Loucy (cell line): ENCODE data around the gene TAF11L5.
"Not testable (repeated sequence)": the region's sequence is repeated elsewhere in the genome, so short reads cannot be mapped to it uniquely, and the experiment has no call there.

Experiments
- H2AFZ ChIP-seq: fragments of 200-600 bp; sonication (generic); 2 replicates; pipeline ENCODE4 v1.6.0; 2016; ENCODE audit warnings: antibody characterized with exemption, mild to moderate bottlenecking, low read length, moderate library complexity
- H3F3A ChIP-seq: fragments of 200-600 bp; 2 replicates; pipeline ENCODE4 v1.6.0; 2016; ENCODE audit warnings: antibody characterized with exemption, low read depth, mild to moderate bottlenecking
- H3K27me3 ChIP-seq: fragments of 200-600 bp; sonication (generic); 2 replicates; pipeline ENCODE4 v1.6.1; 2014; ENCODE audit warnings: low read length, mild to moderate bottlenecking; ENCODE audit not compliant: insufficient read depth, poor library complexity, severe bottlenecking
- H3K36me3 ChIP-seq: fragments of 200-600 bp; sonication (generic); 2 replicates; pipeline ENCODE4 v1.6.1; 2016; ENCODE audit warnings: low read length; ENCODE audit not compliant: insufficient read depth
- H3K4me1 ChIP-seq: fragments of 200-600 bp; sonication (generic); 2 replicates; pipeline ENCODE4 v1.5.1; 2014; ENCODE audit warnings: low read length, mild to moderate bottlenecking; ENCODE audit not compliant: insufficient read depth, poor library complexity, severe bottlenecking
- H3K4me2 ChIP-seq: fragments of 200-600 bp; sonication (generic); 2 replicates; pipeline ENCODE4 v1.6.0; 2014; ENCODE audit warnings: antibody characterized with exemption, low read length, low read depth, mild to moderate bottlenecking; ENCODE audit not compliant: poor library complexity, severe bottlenecking
- H3K4me3 ChIP-seq: fragments of 200-600 bp; sonication (generic); 2 replicates; pipeline ENCODE4 v1.5.1; 2014; ENCODE audit warnings: low read length, mild to moderate bottlenecking, mixed read lengths; ENCODE audit not compliant: poor library complexity, severe bottlenecking
- H3K79me2 ChIP-seq: fragments of 200-600 bp; sonication (generic); 2 replicates; pipeline ENCODE4 v1.6.1; 2014; ENCODE audit warnings: low read length; ENCODE audit not compliant: insufficient read depth
- H3K9ac ChIP-seq: fragments of 200-600 bp; sonication (generic); 2 replicates; pipeline ENCODE4 v1.6.0; 2014; ENCODE audit warnings: mild to moderate bottlenecking, low read depth, low read length, moderate library complexity; ENCODE audit not compliant: poor library complexity, severe bottlenecking
- H3K9me2 ChIP-seq: fragments of 200-600 bp; sonication (generic); replicated peaks from 2 replicates; pipeline ENCODE4 v1.6.1; 2016; ENCODE audit warnings: low read depth, low read length, mixed read lengths
- H3K9me3 ChIP-seq: fragments of 200-600 bp; sonication (generic); 2 replicates; pipeline ENCODE4 v1.6.1; 2014; ENCODE audit warnings: mild to moderate bottlenecking, antibody characterized with exemption, low read length, low read depth; ENCODE audit not compliant: insufficient read depth
- H4K20me1 ChIP-seq: fragments of 200-600 bp; sonication (generic); 2 replicates; pipeline ENCODE4 v1.6.0; 2014; ENCODE audit warnings: antibody characterized with exemption, low read length, mild to moderate bottlenecking; ENCODE audit not compliant: insufficient read depth, poor library complexity, severe bottlenecking
- CTCF ChIP-seq: fragments of 200-600 bp; sonication (generic); conservative IDR thresholded peaks from 2 replicates; pipeline ENCODE4 v1.5.1; 2014; ENCODE audit warnings: mild to moderate bottlenecking, antibody characterized with exemption, low read length
- EZH2phosphoT487 ChIP-seq: fragments of 200-600 bp; IDR thresholded peaks from 2 replicates; pipeline ENCODE4 v1.6.1; 2018; ENCODE audit warnings: antibody characterized with exemption, mild to moderate bottlenecking, moderate library complexity, borderline replicate concordance

TAF11L5 gene

DNA sequence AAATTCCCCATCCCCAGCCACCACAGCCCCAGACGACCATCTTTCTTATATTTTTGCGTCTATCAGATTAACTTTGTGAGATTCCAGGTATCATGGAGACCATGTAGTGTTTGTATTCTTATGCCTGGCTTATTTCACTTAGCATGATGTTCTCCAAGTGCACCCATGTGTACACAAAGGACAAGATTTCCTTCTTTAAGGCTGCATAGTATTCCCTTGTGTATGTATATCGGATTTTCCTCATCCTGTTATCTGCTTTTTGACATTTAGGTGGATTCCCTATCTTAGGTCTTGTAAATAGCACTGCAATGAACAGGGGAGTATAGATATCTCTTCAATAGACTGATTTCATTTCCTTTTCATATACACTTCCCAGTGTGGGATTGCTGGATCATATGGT lies 32.3 kb upstream of the TAF11L5 start:
- no peaks in the 10 kb centered on the region for H3K4me1 ChIP-seq
- no peaks in the 10 kb centered on the region for H3F3A ChIP-seq
- no peak overlapping the region for H3K4me2 ChIP-seq
- no peak overlapping the region for H3K4me3 ChIP-seq
- no peaks in the 10 kb centered on the region for H3K36me3 ChIP-seq
- H2AFZ ChIP-seq = no peak overlapping the region
- H4K20me1 ChIP-seq = no peaks in the 10 kb centered on the region
- no peak overlapping the region for H3K9ac ChIP-seq
- H3K9me2 ChIP-seq = no peaks in the 10 kb centered on the region
- no peaks in the 10 kb centered on the region for H3K27me3 ChIP-seq
- no peaks in the 10 kb centered on the region for H3K79me2 ChIP-seq
- no peak for TF ChIP-seq CTCF
- TF ChIP-seq EZH2phosphoT487 = no peak
- H3K9me3 ChIP-seq = peaks cover 3% of the 10 kb centered on the region; the same call in 1 of the 2 replicates

DNA sequence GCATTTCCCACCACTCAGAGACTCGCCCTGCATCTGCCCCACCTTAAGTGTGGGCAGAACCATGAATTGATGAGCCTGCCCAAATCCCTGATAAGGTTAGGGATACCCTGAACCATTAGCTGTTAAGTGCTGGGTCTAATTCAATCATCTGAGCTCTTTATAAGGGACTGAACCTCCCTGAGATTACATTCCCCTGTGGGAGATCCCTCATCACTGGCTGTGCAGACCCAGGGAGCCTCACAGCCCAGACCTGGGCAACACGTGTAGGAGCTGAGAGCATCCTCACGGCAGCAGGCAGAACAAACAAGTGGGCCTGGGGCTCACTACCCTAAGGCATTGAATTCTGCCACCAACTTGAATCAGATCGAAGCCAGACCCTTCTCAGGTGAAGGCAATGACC lies 27.6 kb upstream of the TAF11L5 start:
- Histone ChIP-seq H3K4me3 (no peak overlapping the region), H3K4me1 (no peaks in the 10 kb centered on the region), H2AFZ (no peak overlapping the region), H3K4me2 (no peak overlapping the region), H4K20me1 (no peaks in the 10 kb centered on the region), H3K9me2 (no peaks in the 10 kb centered on the region), H3K9ac (no peak overlapping the region), H3K27me3 (no peaks in the 10 kb centered on the region), H3F3A (no peaks in the 10 kb centered on the region), H3K9me3 (peaks cover 3% of the 10 kb centered on the region; the same call in 1 of the 2 replicates), H3K79me2 (no peaks in the 10 kb centered on the region), H3K36me3 (no peaks in the 10 kb centered on the region)
- no peak for TF ChIP-seq CTCF
- no peak for TF ChIP-seq EZH2phosphoT487

GRCh38 chr5:17497931-17498330 lies 27.1 kb upstream of the TAF11L5 start, which contains the start of gene TAF11L2:
Gene TAF11L2 (plus strand): TSS chr5:17498231.
- H3K79me2 ChIP-seq, H3K9me3 ChIP-seq, H3K9me2 ChIP-seq, H4K20me1 ChIP-seq, H3K9ac ChIP-seq, H3K4me2 ChIP-seq, H3K4me3 ChIP-seq, H3F3A ChIP-seq, H3K4me1 ChIP-seq, H3K27me3 ChIP-seq, H2AFZ ChIP-seq, H3K36me3 ChIP-seq: not testable (repeated sequence)

- TF ChIP-seq CTCF = no peak
- TF ChIP-seq EZH2phosphoT487 = no peak
- no peak overlapping the region for H3K9ac ChIP-seq
- H3K9me3 ChIP-seq = no peaks in the 10 kb centered on the region
- H3K9me2 ChIP-seq = no peaks in the 10 kb centered on the region
- no peak overlapping the region for H3K4me2 ChIP-seq
- no peaks in the 10 kb centered on the region for H3F3A ChIP-seq
- no peak overlapping the region for H3K4me3 ChIP-seq
- no peaks in the 10 kb centered on the region for H4K20me1 ChIP-seq
- H3K27me3 ChIP-seq = no peaks in the 10 kb centered on the region
- H3K4me1 ChIP-seq = no peaks in the 10 kb centered on the region
- H3K36me3 ChIP-seq = no peaks in the 10 kb centered on the region
- H2AFZ ChIP-seq = no peak overlapping the region
- no peaks in the 10 kb centered on the region for H3K79me2 ChIP-seq
Observed at GRCh38 chr5:17511775-17512325, 13.2 kb upstream of the TAF11L5 start.

DNA sequence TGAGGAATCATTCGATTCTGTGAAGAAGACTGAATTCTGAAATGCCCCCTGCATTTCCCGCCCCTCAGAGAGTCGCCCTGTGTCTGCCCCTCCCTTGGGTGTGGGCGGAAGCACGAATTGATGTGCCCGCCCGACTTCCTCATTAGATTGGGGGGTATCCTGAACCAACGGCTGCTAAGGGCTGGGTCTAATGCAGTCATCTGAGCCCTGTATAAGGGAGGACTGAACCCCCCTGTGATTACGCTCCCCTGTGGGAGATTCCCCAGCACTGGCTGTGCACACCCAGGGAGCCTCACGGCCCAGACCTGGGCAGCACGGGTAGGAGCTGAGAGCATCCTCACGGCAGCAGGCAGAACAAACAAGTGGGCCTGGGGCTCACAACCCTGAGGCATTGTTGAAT lies 7.5 kb upstream of the TAF11L5 start:
- H3K79me2 ChIP-seq, H3K27me3 ChIP-seq, H3K4me3 ChIP-seq, H3K9me3 ChIP-seq, H3K36me3 ChIP-seq, H2AFZ ChIP-seq, H4K20me1 ChIP-seq, H3K4me2 ChIP-seq, H3F3A ChIP-seq, H3K4me1 ChIP-seq, H3K9me2 ChIP-seq, H3K9ac ChIP-seq: not testable (repeated sequence)
